HG03575 (cell line): ENCODE data around the gene KCNB1.
"Not testable (repeated sequence)": the region's sequence is repeated elsewhere in the genome, so short reads cannot be mapped to it uniquely, and the experiment has no call there.

ENCODE experiments used
- ATAC-seq: cut with Tn5 transposase; IDR thresholded peaks from one replicate; pipeline ENCODE4 v1.9.1; 2021; ENCODE audit not compliant: unreplicated experiment, insufficient number of reproducible peaks, low FRiP score; ENCODE audit errors: extremely low read depth

The KCNB1 gene

DNA sequence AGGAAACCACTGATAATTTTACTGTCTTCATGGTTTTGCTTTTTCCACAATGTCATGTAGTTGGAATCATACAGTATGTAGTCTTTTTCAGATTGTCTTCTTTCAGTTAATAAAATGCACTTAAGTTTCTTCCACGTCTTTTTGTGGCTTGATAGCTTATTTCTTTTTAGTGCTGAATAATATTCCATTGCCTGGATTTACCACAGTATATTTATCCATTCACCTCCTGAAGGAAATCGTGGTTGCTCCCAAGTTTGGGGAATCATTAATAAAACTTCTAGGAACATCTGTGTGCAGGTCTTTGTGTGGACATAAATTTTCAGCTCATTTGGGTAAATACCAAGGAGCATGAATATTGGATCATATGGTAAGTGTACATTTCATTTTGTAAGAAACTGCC is 165.8 kb downstream of the KCNB1 start:
- no peak for ATAC-seq

DNA sequence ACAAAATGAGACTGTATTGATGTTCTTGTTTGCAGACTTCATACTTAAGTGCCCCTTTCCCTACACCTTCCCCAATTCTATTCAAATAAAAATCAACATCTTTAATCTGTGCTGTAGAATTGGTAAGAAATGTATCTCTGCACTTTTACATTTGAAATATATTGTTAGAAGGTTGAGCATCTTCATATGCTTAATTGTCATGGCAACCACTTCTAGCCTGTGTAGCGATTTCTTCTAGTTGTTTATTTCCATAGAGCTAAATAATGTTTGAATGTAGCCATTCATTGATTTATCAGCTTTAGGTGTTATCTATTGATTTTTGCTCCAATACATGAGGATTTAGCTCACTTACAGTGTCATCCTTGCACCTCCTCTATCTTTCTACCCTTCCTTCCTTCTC is 166.9 kb downstream of the KCNB1 start:
- ATAC-seq, result no peak

GRCh38 chr20:49314052-49314451 is 168.4 kb downstream of the KCNB1 start:
- not testable (repeated sequence) for ATAC-seq
